Lower lobe of right lung (tissue), 2 donors: ENCODE results near the gene DCC. TPM values are rescaled to one million over a fixed set of nuclear protein-coding genes. Genes with fewer than 3 reads are reported as not detected.

Source experiments
- ATAC-seq, 2 donors: fragments of 200-7000 bp; cut with Tn5 transposase; one replicate each; pipeline ENCODE4 v1.9.1; 2020 to 2022; ENCODE audit warnings: mild to moderate bottlenecking in 2 of 2, moderate library complexity in 2 of 2
- DNase-seq: peaks from one replicate; pipeline ENCODE4 v3.0.0-alpha.2; 2020
- H3K27ac ChIP-seq: fragments of 200-600 bp; one replicate; pipeline ENCODE4 v1.8.0; 2022
- H3K27me3 ChIP-seq: fragments of 200-600 bp; one replicate; pipeline ENCODE4 v1.8.0; 2022; ENCODE audit warnings: low read depth
- H3K36me3 ChIP-seq: fragments of 200-600 bp; one replicate; pipeline ENCODE4 v1.8.0; 2022; ENCODE audit warnings: mild to moderate bottlenecking
- H3K4me1 ChIP-seq: fragments of 200-600 bp; one replicate; pipeline ENCODE4 v1.8.0; 2022
- H3K4me3 ChIP-seq: fragments of 200-600 bp; one replicate; pipeline ENCODE4 v1.8.0; 2022; ENCODE audit warnings: mild to moderate bottlenecking
- H3K9me3 ChIP-seq: fragments of 200-600 bp; one replicate; pipeline ENCODE4 v1.8.0; 2022
- intact Hi-C: fragments of 100-400 bp; cut with DNase I; formaldehyde crosslinking; loops from one replicate; pipeline ENCODE4 v1.11.0; 2022
- total RNA-seq: library from RNA; stranded (reverse); fragmentation: NEBNext Ultra II Directional; extraction: Animal tissue kit (Norgen Biotek cat#: 25700); gene quantifications from one replicate; pipeline ENCODE4 v1.2.1, GENCODE V29; 2021
- TF ChIP-seq, protein P1 (sequence below): fragments of 200-600 bp; IDR thresholded peaks from one replicate; pipeline ENCODE4 v1.8.0; 2022; ENCODE audit warnings: antibody characterized with exemption, mild to moderate bottlenecking
- donor health status: DM: no; HTN: yes; CAD: no; lungs with severe emphysema.

DCC gene
- total RNA-seq, 1 donor from 2014 or later: 4.5 TPM

DNA sequence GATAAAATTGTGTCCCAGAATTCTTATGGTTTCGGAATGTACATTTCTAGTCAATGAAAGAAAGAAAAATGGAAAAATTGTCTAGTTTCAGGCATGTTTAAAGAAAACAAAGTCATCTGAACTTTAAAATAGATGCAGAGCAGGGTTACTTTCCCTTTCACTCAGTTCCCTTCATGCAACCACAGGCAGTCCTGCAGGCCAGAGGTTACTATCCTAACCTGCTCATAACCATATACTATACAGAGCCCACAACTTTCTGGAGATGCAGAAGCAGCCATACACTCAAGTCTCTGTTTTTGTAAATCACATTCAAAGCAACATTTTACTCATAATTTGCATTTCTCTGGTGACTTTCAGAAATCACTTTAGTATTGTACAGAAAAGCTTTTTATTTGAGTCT lies 1194.2 kb downstream of the DCC start:
- Histone ChIP-seq H3K9me3 (no peaks in the 10 kb centered on the region), H3K4me3 (no peak overlapping the region), H3K4me1 (no peaks in the 10 kb centered on the region), H3K27me3 (no peaks in the 10 kb centered on the region), H3K36me3 (no peaks in the 10 kb centered on the region), H3K27ac (no peak overlapping the region)
- intact Hi-C loops: no loop called here
- TF ChIP-seq, protein P1, sequence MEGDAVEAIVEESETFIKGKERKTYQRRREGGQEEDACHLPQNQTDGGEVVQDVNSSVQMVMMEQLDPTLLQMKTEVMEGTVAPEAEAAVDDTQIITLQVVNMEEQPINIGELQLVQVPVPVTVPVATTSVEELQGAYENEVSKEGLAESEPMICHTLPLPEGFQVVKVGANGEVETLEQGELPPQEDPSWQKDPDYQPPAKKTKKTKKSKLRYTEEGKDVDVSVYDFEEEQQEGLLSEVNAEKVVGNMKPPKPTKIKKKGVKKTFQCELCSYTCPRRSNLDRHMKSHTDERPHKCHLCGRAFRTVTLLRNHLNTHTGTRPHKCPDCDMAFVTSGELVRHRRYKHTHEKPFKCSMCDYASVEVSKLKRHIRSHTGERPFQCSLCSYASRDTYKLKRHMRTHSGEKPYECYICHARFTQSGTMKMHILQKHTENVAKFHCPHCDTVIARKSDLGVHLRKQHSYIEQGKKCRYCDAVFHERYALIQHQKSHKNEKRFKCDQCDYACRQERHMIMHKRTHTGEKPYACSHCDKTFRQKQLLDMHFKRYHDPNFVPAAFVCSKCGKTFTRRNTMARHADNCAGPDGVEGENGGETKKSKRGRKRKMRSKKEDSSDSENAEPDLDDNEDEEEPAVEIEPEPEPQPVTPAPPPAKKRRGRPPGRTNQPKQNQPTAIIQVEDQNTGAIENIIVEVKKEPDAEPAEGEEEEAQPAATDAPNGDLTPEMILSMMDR: no peak
- DNase-seq (no peak), ATAC-seq (no peak)

DNA sequence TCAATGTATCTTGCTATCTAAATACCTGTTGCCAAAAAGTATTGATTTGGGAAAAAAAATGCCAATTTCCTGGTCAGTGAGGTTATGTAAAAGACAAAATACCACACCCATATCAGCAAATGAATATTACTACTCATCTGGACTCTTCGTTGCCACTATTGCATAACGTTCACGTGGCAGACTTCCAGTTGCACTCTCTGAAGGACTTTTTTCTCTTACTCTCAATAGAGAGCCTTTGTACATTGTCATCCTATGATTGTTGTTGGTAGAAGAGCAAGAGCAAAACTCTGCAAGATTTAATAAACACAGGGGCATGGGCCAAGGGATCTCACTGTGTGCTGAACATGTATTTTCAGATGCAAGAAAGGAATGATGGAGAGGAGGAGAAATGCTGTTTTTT lies 1194.7 kb downstream of the DCC start:
- TF ChIP-seq, protein P1: no peak
- H3K36me3 ChIP-seq: no peaks in the 10 kb centered on the region
- H3K4me3 ChIP-seq: no peak overlapping the region
- intact Hi-C loops: no loop called here
- H3K9me3 ChIP-seq: no peaks in the 10 kb centered on the region
- ATAC-seq: peak in 1 of 2 donors; percentile 36
- no peak overlapping the region for H3K27ac ChIP-seq
- no peak for DNase-seq
- no peaks in the 10 kb centered on the region for H3K27me3 ChIP-seq
- H3K4me1 ChIP-seq: no peaks in the 10 kb centered on the region

DNA sequence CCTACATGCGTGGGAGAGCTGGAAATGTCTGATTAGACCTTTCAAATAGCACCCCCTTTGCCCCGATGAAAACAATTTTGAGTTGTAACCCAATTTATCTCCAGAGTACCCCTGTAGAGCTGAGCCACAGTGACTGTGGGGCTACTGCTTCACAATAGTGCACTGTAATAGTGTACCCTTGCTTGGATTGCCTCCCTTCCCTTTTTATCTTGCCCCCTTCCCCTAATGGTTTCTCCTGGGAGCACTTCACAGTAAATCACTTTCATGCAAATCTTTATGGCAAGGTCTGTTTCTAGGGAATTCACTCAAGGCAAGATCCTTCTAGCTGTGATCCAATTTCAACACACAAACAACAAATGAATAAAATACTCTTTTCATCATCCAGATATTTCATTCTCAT lies 1196.9 kb downstream of the DCC start:
- ATAC-seq: no peak
- TF ChIP-seq, protein P1: no peak
- DNase-seq: no peak
- no peaks in the 10 kb centered on the region for H3K27me3 ChIP-seq
- H3K4me3 ChIP-seq: no peak overlapping the region
- no peaks in the 10 kb centered on the region for H3K36me3 ChIP-seq
- intact Hi-C loops: no loop called here
- no peaks in the 10 kb centered on the region for H3K4me1 ChIP-seq
- H3K9me3 ChIP-seq: no peaks in the 10 kb centered on the region
- no peak overlapping the region for H3K27ac ChIP-seq

DNA sequence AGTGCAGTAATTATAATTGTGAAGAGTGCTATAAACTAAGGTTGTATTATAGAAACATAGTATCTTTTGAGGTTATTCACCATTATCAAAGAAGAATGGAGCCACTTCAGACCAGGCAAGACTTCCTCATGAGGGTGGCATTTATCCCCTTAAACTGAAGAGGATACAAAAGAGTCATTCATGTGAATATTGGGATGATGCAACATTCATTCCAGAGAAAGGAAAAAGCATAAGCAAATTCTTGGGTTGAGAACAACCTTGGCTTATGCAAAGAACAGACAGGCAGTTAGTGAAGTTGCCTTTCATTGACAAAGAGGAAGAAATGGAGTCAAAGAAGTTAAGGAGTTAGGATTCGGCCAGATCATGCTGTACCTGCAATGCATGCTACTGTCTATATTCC lies 1201.9 kb downstream of the DCC start:
- intact Hi-C loops: no loop called here
- ATAC-seq: no peak
- no peak for DNase-seq
- H3K4me1 ChIP-seq: no peaks in the 10 kb centered on the region
- H3K27me3 ChIP-seq: no peaks in the 10 kb centered on the region
- H3K9me3 ChIP-seq: no peaks in the 10 kb centered on the region
- no peak overlapping the region for H3K4me3 ChIP-seq
- TF ChIP-seq, protein P1: no peak
- no peak overlapping the region for H3K27ac ChIP-seq
- H3K36me3 ChIP-seq: no peaks in the 10 kb centered on the region

DNA sequence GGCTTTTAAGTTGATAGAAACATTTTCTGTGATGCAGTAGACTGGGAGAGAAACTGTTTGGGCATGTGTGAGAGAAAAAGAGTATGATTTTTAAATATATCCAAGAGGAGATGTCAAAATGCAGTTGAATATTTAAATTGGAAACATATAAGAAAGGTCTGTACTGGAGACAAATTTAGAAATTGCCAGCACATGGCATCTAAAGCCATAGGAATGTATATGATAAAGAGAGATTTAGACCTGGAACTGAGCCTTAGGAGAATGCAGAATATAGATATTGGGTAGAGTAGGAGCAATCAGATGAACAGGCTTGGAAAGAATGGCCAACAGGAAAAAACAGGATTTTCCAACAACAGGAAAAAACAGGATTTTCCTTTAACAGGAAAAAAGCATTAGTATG lies 1203.7 kb downstream of the DCC start:
- H3K9me3 ChIP-seq: no peaks in the 10 kb centered on the region
- TF ChIP-seq, protein P1: no peak
- H3K27ac ChIP-seq: no peak overlapping the region
- H3K27me3 ChIP-seq: no peaks in the 10 kb centered on the region
- no peak for DNase-seq
- ATAC-seq: no peak
- no peaks in the 10 kb centered on the region for H3K4me1 ChIP-seq
- intact Hi-C loops: no loop called here
- H3K36me3 ChIP-seq: no peaks in the 10 kb centered on the region
- no peak overlapping the region for H3K4me3 ChIP-seq

DNA sequence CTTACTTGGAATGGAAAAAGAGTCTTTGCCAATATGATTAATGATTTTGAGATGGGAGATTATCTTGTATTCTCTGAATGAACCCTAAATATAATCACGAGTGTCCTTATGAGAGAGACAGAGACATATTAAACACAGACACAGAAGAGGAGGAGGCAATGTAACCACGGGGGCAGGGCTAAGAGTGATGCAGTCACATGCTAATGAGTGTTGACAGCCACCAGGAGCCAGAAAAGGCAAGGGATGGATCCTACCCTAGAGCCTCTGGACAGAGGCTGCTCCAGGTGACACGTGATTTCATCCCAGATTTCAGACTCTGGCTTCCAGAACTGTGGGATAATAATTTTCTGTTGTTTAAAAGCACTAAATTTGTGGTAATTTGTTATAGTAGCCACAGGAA lies 1204.9 kb downstream of the DCC start:
- H3K36me3 ChIP-seq: no peaks in the 10 kb centered on the region
- no peak overlapping the region for H3K4me3 ChIP-seq
- ATAC-seq (no peak), DNase-seq (no peak)
- no peaks in the 10 kb centered on the region for H3K9me3 ChIP-seq
- no peaks in the 10 kb centered on the region for H3K27me3 ChIP-seq
- H3K27ac ChIP-seq: no peak overlapping the region
- intact Hi-C loops: no loop called here
- H3K4me1 ChIP-seq: no peaks in the 10 kb centered on the region
- TF ChIP-seq, protein P1: no peak
